Fibroblast of skin of abdomen (primary cell): ENCODE measurements around the gene IGFBP4. TPM values are rescaled to one million over a fixed set of nuclear protein-coding genes. Genes with fewer than 3 reads are reported as not detected.
A peak's percentile ranks its signal among the peaks of the same experiment; 100 is the strongest.
"Not testable (repeated sequence)": the region's sequence is repeated elsewhere in the genome, so short reads cannot be mapped to it uniquely, and the experiment has no call there.

Source experiments
- DNase-seq: peaks from one replicate; pipeline ENCODE4 v3.0.0-alpha.2; 2013
- polyA plus RNA-seq, 2 experiments: library from polyadenylated mRNA; unstranded; fragments of 120-200 nt; gene quantifications; one replicate each; pipeline ENCODE4 v1.2.1, GENCODE V29; 2013; ENCODE audit not compliant: insufficient read length in 2 of 2

Gene IGFBP4
- polyA plus RNA-seq (2013, experiment 1 of 2; ENCODE audit: insufficient read length): 387 TPM
- 397 TPM for polyA plus RNA-seq (2013, experiment 2 of 2; ENCODE audit: insufficient read length)

- DNase-seq: peak; percentile 77
Observed at GRCh38 chr17:40443196-40443987, at the start of gene IGFBP4. IGFBP4 (plus strand) TSS chr17:40443450; CDS start chr17:40443736, 286 bp downstream.

- peak; percentile 59 for DNase-seq
Observed at GRCh38 chr17:40399185-40399584, 44.1 kb upstream of the IGFBP4 start.

GRCh38 chr17:40402668-40403067 is 40.6 kb upstream of the IGFBP4 start:
- no peak for DNase-seq

- no peak for DNase-seq
Observed at GRCh38 chr17:40404003-40404402, 39.2 kb upstream of the IGFBP4 start.

GRCh38 chr17:40407460-40407859 is 35.8 kb upstream of the IGFBP4 start:
- DNase-seq: no peak

- DNase-seq: not testable (repeated sequence)
Observed at GRCh38 chr17:40409540-40409939, 33.7 kb upstream of the IGFBP4 start.

- DNase-seq: no peak
Observed at GRCh38 chr17:40410082-40410481, 33.2 kb upstream of the IGFBP4 start.

- DNase-seq: no peak
Observed at GRCh38 chr17:40411821-40412220, 31.4 kb upstream of the IGFBP4 start.

GRCh38 chr17:40412880-40413279 is 30.4 kb upstream of the IGFBP4 start:
- no peak for DNase-seq

GRCh38 chr17:40414312-40414711 is 28.9 kb upstream of the IGFBP4 start:
- DNase-seq: not testable (repeated sequence)

- peak; percentile 42 for DNase-seq
Observed at GRCh38 chr17:40415390-40415789, 27.9 kb upstream of the IGFBP4 start.

- DNase-seq: no peak
Observed at GRCh38 chr17:40416671-40417070, 26.6 kb upstream of the IGFBP4 start.

- peak; percentile 13 for DNase-seq
Observed at GRCh38 chr17:40417258-40417608, 26.0 kb upstream of the IGFBP4 start.

- DNase-seq: peak; percentile 100
Observed at GRCh38 chr17:40417609-40418427, 25.4 kb upstream of the IGFBP4 start, which contains the start of gene TOP2A. TOP2A (minus strand) TSS chr17:40417896; CDS start chr17:40417791, 105 bp downstream.

- no peak for DNase-seq
Observed at GRCh38 chr17:40418428-40418706, 24.9 kb upstream of the IGFBP4 start.

- DNase-seq: no peak
Observed at GRCh38 chr17:40419559-40420331, 23.5 kb upstream of the IGFBP4 start.

- DNase-seq: no peak
Observed at GRCh38 chr17:40422990-40423633, 20.1 kb upstream of the IGFBP4 start.

- DNase-seq: no peak
Observed at GRCh38 chr17:40425741-40426140, 17.5 kb upstream of the IGFBP4 start.

GRCh38 chr17:40427002-40427491 is 16.2 kb upstream of the IGFBP4 start:
- DNase-seq: no peak

GRCh38 chr17:40430272-40431230 is 12.7 kb upstream of the IGFBP4 start:
- DNase-seq: no peak

- no peak for DNase-seq
Observed at GRCh38 chr17:40431231-40431602, 12.0 kb upstream of the IGFBP4 start.
